ENCODE data around the gene FNBP1L.

GRCh38 chr1:93533677-93534076 is 85.8 kb downstream of the FNBP1L start:
- TF ChIP-seq CTCF (IDR thresholded peaks at IDR 0.05), result no peak
- TF ChIP-seq POLR2A (IDR thresholded peaks at IDR 0.05), result no peak

All from right lobe of liver (tissue), 4 donors.